ENCODE data around the gene CTRB1. TPM values are rescaled to one million over a fixed set of nuclear protein-coding genes. Genes with fewer than 3 reads are reported as not detected.

The CTRB1 gene
- total RNA-seq, 1 experiment from 2014 or later, result not detected

GRCh38 chr16:75252946-75253911 is 34.4 kb downstream of the CTRB1 start:
- no peaks in the 10 kb centered on the region for H3K36me3 ChIP-seq (ENCODE audit: insufficient read depth, low read length, poor library complexity, severe bottlenecking)
- H3K27ac ChIP-seq (ENCODE audit: low read depth, low read length, poor library complexity, severe bottlenecking), result peak overlapping the region; percentile 86
- POLR2A ChIA-PET (ENCODE audit: low non-redundant PET), result no interaction called here
- BruUV-seq (replicated peaks), result no TSS peak
- TF ChIP-seq EZH2 (IDR thresholded peaks at IDR 0.05; ENCODE audit: borderline replicate concordance, low read depth, low read length, poor library complexity, severe bottlenecking), result no peak
- TF ChIP-seq, protein P1, sequence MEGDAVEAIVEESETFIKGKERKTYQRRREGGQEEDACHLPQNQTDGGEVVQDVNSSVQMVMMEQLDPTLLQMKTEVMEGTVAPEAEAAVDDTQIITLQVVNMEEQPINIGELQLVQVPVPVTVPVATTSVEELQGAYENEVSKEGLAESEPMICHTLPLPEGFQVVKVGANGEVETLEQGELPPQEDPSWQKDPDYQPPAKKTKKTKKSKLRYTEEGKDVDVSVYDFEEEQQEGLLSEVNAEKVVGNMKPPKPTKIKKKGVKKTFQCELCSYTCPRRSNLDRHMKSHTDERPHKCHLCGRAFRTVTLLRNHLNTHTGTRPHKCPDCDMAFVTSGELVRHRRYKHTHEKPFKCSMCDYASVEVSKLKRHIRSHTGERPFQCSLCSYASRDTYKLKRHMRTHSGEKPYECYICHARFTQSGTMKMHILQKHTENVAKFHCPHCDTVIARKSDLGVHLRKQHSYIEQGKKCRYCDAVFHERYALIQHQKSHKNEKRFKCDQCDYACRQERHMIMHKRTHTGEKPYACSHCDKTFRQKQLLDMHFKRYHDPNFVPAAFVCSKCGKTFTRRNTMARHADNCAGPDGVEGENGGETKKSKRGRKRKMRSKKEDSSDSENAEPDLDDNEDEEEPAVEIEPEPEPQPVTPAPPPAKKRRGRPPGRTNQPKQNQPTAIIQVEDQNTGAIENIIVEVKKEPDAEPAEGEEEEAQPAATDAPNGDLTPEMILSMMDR (conservative IDR thresholded peaks at IDR 0.05; ENCODE audit: low read depth, low read length), result no peak
- DNase-seq (ENCODE audit: low spot score), result peak; percentile 79
- CTCF ChIA-PET, result no interaction called here
- H3K4me1 ChIP-seq (ENCODE audit: insufficient read depth, low read length, poor library complexity, severe bottlenecking), result peaks cover 52% of the 10 kb centered on the region
- H3K9me3 ChIP-seq (ENCODE audit: low read depth, low read length, poor library complexity, severe bottlenecking), result no peaks in the 10 kb centered on the region
- intact Hi-C loops (cut with micrococcal nuclease; ENCODE audit: unreplicated experiment), result no loop called here
- no peaks in the 10 kb centered on the region for H3K27me3 ChIP-seq (replicated peaks; ENCODE audit: insufficient read depth, low read depth, low read length, poor library complexity)
- H3K4me3 ChIP-seq (ENCODE audit: low read depth, low read length, poor library complexity, severe bottlenecking), result no peak overlapping the region

GRCh38 chr16:75254359-75254837 is 35.6 kb downstream of the CTRB1 start:
- intact Hi-C loops (cut with micrococcal nuclease; ENCODE audit: unreplicated experiment), result no loop called here
- TF ChIP-seq EZH2 (IDR thresholded peaks at IDR 0.05; ENCODE audit: borderline replicate concordance, low read depth, low read length, poor library complexity, severe bottlenecking), result no peak
- TF ChIP-seq, protein P1 (conservative IDR thresholded peaks at IDR 0.05; ENCODE audit: low read depth, low read length), result no peak
- Histone ChIP-seq H3K27me3 (replicated peaks; ENCODE audit: insufficient read depth, low read depth, low read length, poor library complexity) (no peaks in the 10 kb centered on the region), H3K4me3 (ENCODE audit: low read depth, low read length, poor library complexity, severe bottlenecking) (no peak overlapping the region), H3K9me3 (ENCODE audit: low read depth, low read length, poor library complexity, severe bottlenecking) (no peaks in the 10 kb centered on the region), H3K4me1 (ENCODE audit: insufficient read depth, low read length, poor library complexity, severe bottlenecking) (peaks cover 52% of the 10 kb centered on the region), H3K27ac (ENCODE audit: low read depth, low read length, poor library complexity, severe bottlenecking) (peak overlapping the region; percentile 86), H3K36me3 (ENCODE audit: insufficient read depth, low read length, poor library complexity, severe bottlenecking) (no peaks in the 10 kb centered on the region)
- POLR2A ChIA-PET (ENCODE audit: low non-redundant PET), result no interaction called here
- CTCF ChIA-PET, result no interaction called here
- BruUV-seq (replicated peaks), result no TSS peak
- peak; percentile 39 for DNase-seq (ENCODE audit: low spot score)

DNA sequence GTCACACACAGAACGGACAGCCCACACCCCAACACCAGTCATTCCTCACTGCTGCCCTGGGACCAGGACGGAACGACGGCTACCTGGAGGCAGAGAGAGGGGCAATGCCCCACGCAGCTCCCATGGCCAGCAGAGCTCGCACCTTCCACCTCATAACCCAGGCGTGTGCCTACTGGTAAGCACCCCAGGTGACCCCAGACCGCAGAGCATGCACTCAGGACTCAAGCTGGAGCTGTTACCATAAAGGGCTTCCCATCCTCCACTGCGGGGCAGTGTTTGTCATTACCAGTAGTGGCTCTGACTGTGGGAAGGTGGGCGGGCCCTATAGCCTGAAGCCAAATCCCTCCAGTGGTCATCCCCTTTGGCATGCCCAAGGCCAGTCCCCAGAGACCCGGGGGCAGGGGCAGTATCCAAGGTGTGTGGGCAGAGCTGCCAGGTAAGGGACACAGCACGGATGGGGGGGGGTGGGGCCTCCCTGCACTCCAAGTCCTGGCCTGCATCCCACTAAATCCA is 37.3 kb downstream of the CTRB1 start:
- no peak for TF ChIP-seq EZH2 (IDR thresholded peaks at IDR 0.05; ENCODE audit: borderline replicate concordance, low read depth, low read length, poor library complexity, severe bottlenecking)
- TF ChIP-seq, protein P1 (conservative IDR thresholded peaks at IDR 0.05; ENCODE audit: low read depth, low read length), result no peak
- intact Hi-C loops (cut with micrococcal nuclease; ENCODE audit: unreplicated experiment), result no loop called here
- Histone ChIP-seq H3K36me3 (ENCODE audit: insufficient read depth, low read length, poor library complexity, severe bottlenecking) (no peaks in the 10 kb centered on the region), H3K4me1 (ENCODE audit: insufficient read depth, low read length, poor library complexity, severe bottlenecking) (peaks cover 52% of the 10 kb centered on the region), H3K27me3 (replicated peaks; ENCODE audit: insufficient read depth, low read depth, low read length, poor library complexity) (no peaks in the 10 kb centered on the region), H3K27ac (ENCODE audit: low read depth, low read length, poor library complexity, severe bottlenecking) (peak overlapping the region; percentile 47), H3K4me3 (ENCODE audit: low read depth, low read length, poor library complexity, severe bottlenecking) (no peak overlapping the region), H3K9me3 (ENCODE audit: low read depth, low read length, poor library complexity, severe bottlenecking) (no peaks in the 10 kb centered on the region)
- DNase-seq (ENCODE audit: low spot score), result no peak
- BruUV-seq (replicated peaks), result no TSS peak
- ChIA-PET POLR2A (ENCODE audit: low non-redundant PET) (no interaction called here), CTCF (interaction anchor here (1.2 kb wide), 1 partner anchor 123 kb away, joined by 3 read pairs; no protein-coding TSS in a partner anchor)
